IMR-90 (cell line): ENCODE results near the gene SLC1A5. TPM values are rescaled to one million over a fixed set of nuclear protein-coding genes. Genes with fewer than 3 reads are reported as not detected.
A peak's percentile ranks its signal among the peaks of the same experiment; 100 is the strongest.

Experiments
- ATAC-seq: fragments of 200-7000 bp; cut with Tn5 transposase; 2 replicates; pipeline ENCODE4 v1.9.1; 2020; ENCODE audit warnings: low read depth, mild to moderate bottlenecking, moderate library complexity
- BruUV-seq: library from RNA; stranded (reverse); fragments of 400-500 nt; replicated peaks from 2 replicates; lab custom pipeline; 2021; lab: Mats Ljungman, UMichigan
- CTCF ChIA-PET: fragments of 300-600 bp; formaldehyde crosslinking; extraction: SDS; loops from one replicate; lab custom pipeline; 2021; ENCODE audit warnings: antibody characterized with exemption; lab: Yijun Ruan, JAX
- POLR2A ChIA-PET: fragments of 300-600 bp; sonication (Branson Sonifier 250); formaldehyde crosslinking; loops from one replicate; lab custom pipeline; 2022; ENCODE audit warnings: antibody characterized with exemption; ENCODE audit not compliant: unreplicated experiment; lab: Charles Lee
- DNase-seq: peaks from one replicate; pipeline ENCODE4 v3.0.0; 2013
- H2AFZ ChIP-seq: replicated peaks from 2 replicates; pipeline ENCODE3; 2013; ENCODE audit warnings: low read length, mild to moderate bottlenecking; ENCODE audit not compliant: poor library complexity
- H2AK5ac ChIP-seq: 2 replicates; pipeline ENCODE4 v1.6.1; 2013; ENCODE audit warnings: low read depth, low read length, inconsistent platforms
- H2AK9ac ChIP-seq: replicated peaks from 2 replicates; pipeline ENCODE3; 2013; ENCODE audit warnings: mild to moderate bottlenecking, low read depth, low read length, moderate library complexity; ENCODE audit not compliant: poor library complexity
- H2BK120ac ChIP-seq: 2 replicates; pipeline ENCODE4 v1.6.1; 2013; ENCODE audit warnings: low read depth, low read length, inconsistent platforms
- H2BK15ac ChIP-seq: 3 replicates; pipeline ENCODE4 v1.6.1; 2013; ENCODE audit warnings: low read depth, low read length, inconsistent platforms
- H2BK20ac ChIP-seq: 2 replicates; pipeline ENCODE4 v1.6.1; 2013; ENCODE audit warnings: low read depth, mild to moderate bottlenecking, inconsistent platforms, low read length, moderate library complexity
- H2BK5ac ChIP-seq: 2 replicates; pipeline ENCODE4 v1.6.1; 2013; ENCODE audit warnings: mild to moderate bottlenecking, low read depth, low read length, inconsistent platforms; ENCODE audit not compliant: poor library complexity, severe bottlenecking
- H3K14ac ChIP-seq: replicated peaks from 2 replicates; pipeline ENCODE4 v1.6.1; 2013; ENCODE audit warnings: low read depth, low read length, inconsistent platforms
- H3K18ac ChIP-seq: 2 replicates; pipeline ENCODE4 v1.6.1; 2013; ENCODE audit warnings: low read depth, low read length, control low read depth
- H3K23ac ChIP-seq: 2 replicates; pipeline ENCODE4 v1.6.1; 2013; ENCODE audit warnings: low read depth, low read length, inconsistent platforms
- H3K27ac ChIP-seq: 2 replicates; pipeline ENCODE4 v1.5.1; 2013; ENCODE audit warnings: mild to moderate bottlenecking, control low read depth, low read length; ENCODE audit not compliant: insufficient read depth
- H3K27me3 ChIP-seq: 2 replicates; pipeline ENCODE4 v1.6.1; 2013; ENCODE audit warnings: low read length; ENCODE audit not compliant: control insufficient read depth, insufficient read depth
- H3K36me3 ChIP-seq: 2 replicates; pipeline ENCODE4 v1.6.1; 2013; ENCODE audit warnings: low read length, mixed read lengths; ENCODE audit not compliant: control insufficient read depth, insufficient read depth
- H3K4ac ChIP-seq: 2 replicates; pipeline ENCODE4 v1.6.1; 2013; ENCODE audit warnings: low read depth, low read length, inconsistent platforms
- H3K4me1 ChIP-seq: 2 replicates; pipeline ENCODE4 v1.6.1; 2013; ENCODE audit warnings: low read length, mixed read lengths; ENCODE audit not compliant: control insufficient read depth, insufficient read depth
- H3K4me2 ChIP-seq: 2 replicates; pipeline ENCODE4 v1.6.1; 2013; ENCODE audit warnings: low read depth, mild to moderate bottlenecking, control low read depth, low read length, moderate library complexity
- H3K4me3 ChIP-seq: 2 replicates; pipeline ENCODE4 v1.5.1; 2013; ENCODE audit warnings: low read depth, mild to moderate bottlenecking, control low read depth, low read length, moderate library complexity; ENCODE audit not compliant: insufficient read depth
- H3K56ac ChIP-seq: 2 replicates; pipeline ENCODE4 v1.6.1; 2013; ENCODE audit warnings: low read length, inconsistent platforms; ENCODE audit not compliant: insufficient read depth; ENCODE audit errors: extremely low read depth
- H3K79me1 ChIP-seq, 2 experiments: 2 replicates each; pipeline ENCODE4 v1.6.1; 2013; ENCODE audit warnings: low read length in 2 of 2, inconsistent platforms in 1 of 2, low read depth in 1 of 2
- H3K9ac ChIP-seq: 2 replicates; pipeline ENCODE4 v1.6.1; 2013; ENCODE audit warnings: low read depth, low read length, control low read depth
- H3K9me1 ChIP-seq: 2 replicates; pipeline ENCODE4 v1.6.1; 2013; ENCODE audit warnings: low read length, inconsistent platforms; ENCODE audit not compliant: insufficient read depth
- H3K9me3 ChIP-seq: 2 replicates; pipeline ENCODE4 v1.6.1; 2013; ENCODE audit warnings: low read length; ENCODE audit not compliant: control insufficient read depth, insufficient read depth
- H4K20me1 ChIP-seq: 2 replicates; pipeline ENCODE4 v1.6.1; 2013; ENCODE audit warnings: low read length, inconsistent platforms; ENCODE audit not compliant: insufficient read depth
- H4K5ac ChIP-seq: 2 replicates; pipeline ENCODE4 v1.6.1; 2013; ENCODE audit warnings: mild to moderate bottlenecking, low read depth, low read length, control low read depth
- H4K8ac ChIP-seq, 2 experiments: 2 replicates each; pipeline ENCODE4 v1.6.1; 2013; ENCODE audit warnings: low read depth in 2 of 2, low read length in 2 of 2, control low read depth in 1 of 2, inconsistent platforms in 1 of 2
- H4K91ac ChIP-seq: 2 replicates; pipeline ENCODE4 v1.6.1; 2013; ENCODE audit warnings: low read depth, low read length, inconsistent platforms; ENCODE audit not compliant: insufficient read depth
- BHLHE40 ChIP-seq: fragments of 150-350 bp; IDR thresholded peaks from 2 replicates; pipeline ENCODE4 v1.6.1; 2016; ENCODE audit warnings: mild to moderate bottlenecking, low read depth, low read length
- CEBPB ChIP-seq: IDR thresholded peaks from 2 replicates; pipeline ENCODE4 v1.6.1; 2012; ENCODE audit warnings: low read depth, low read length, improper control_type of control experiment
- CHD1 ChIP-seq: IDR thresholded peaks from 2 replicates; pipeline ENCODE4 v1.6.1; 2012; ENCODE audit warnings: low read depth, low read length, improper control_type of control experiment
- ELK1 ChIP-seq: fragments of 150-350 bp; IDR thresholded peaks from 2 replicates; pipeline ENCODE4 v1.6.1; 2016; ENCODE audit warnings: low read depth, mild to moderate bottlenecking, low read length, moderate library complexity, borderline replicate concordance
- FOS ChIP-seq: fragments of 150-350 bp; IDR thresholded peaks from 2 replicates; pipeline ENCODE4 v1.6.1; 2016; ENCODE audit warnings: low read depth, low read length
- MAFK ChIP-seq: IDR thresholded peaks from 2 replicates; pipeline ENCODE4 v1.6.1; 2012; ENCODE audit warnings: low read depth, low read length, improper control_type of control experiment
- MAZ ChIP-seq: IDR thresholded peaks from 2 replicates; pipeline ENCODE4 v1.6.1; 2012; ENCODE audit warnings: low read depth, mild to moderate bottlenecking, low read length, improper control_type of control experiment, moderate library complexity, borderline replicate concordance
- NFE2L2 ChIP-seq: fragments of 150-350 bp; IDR thresholded peaks from 2 replicates; pipeline ENCODE4 v1.6.1; 2016; ENCODE audit warnings: low read depth, mild to moderate bottlenecking, low read length
- POLR2A ChIP-seq: IDR thresholded peaks from 2 replicates; pipeline ENCODE4 v1.6.1; 2012; ENCODE audit warnings: mild to moderate bottlenecking, low read depth, low read length
- RAD21 ChIP-seq: IDR thresholded peaks from 2 replicates; pipeline ENCODE4 v1.6.1; 2012; ENCODE audit warnings: low read length, improper control_type of control experiment
- RCOR1 ChIP-seq: IDR thresholded peaks from 2 replicates; pipeline ENCODE4 v1.6.1; 2012; ENCODE audit warnings: mild to moderate bottlenecking, low read length, improper control_type of control experiment; ENCODE audit not compliant: insufficient replicate concordance
- SMC3 ChIP-seq: fragments of 150-350 bp; IDR thresholded peaks from 2 replicates; pipeline ENCODE4 v1.6.1; 2016; ENCODE audit warnings: low read depth, mild to moderate bottlenecking, antibody characterized with exemption, low read length, moderate library complexity
- WGBS, 2 experiments: methylation state at CpG; one replicate each; pipeline versions ENCODE4 v1.1.5 to v1.1.7; 2013; ENCODE audit warnings: missing lambda C conversion rate in 2 of 2; ENCODE audit not compliant: insufficient read length in 1 of 2; ENCODE audit errors: extremely low coverage in 2 of 2; 5-methylcytosine and 5-hydroxymethylcytosine counted together
- dilution Hi-C: fragments of 300-500 bp; cut with HindIII; formaldehyde crosslinking; loops from one replicate; pipeline ENCODE4 v1.14.3; 2018; ENCODE audit warnings: low sequenced_read_pairs; ENCODE audit not compliant: unreplicated experiment
- in situ Hi-C: fragments of 300-500 bp; cut with MboI; formaldehyde crosslinking; loops from 3 replicates; pipeline ENCODE4 v1.14.3; 2019; ENCODE audit warnings: low sequenced_read_pairs, inconsistent platforms, mixed read lengths
- intact Hi-C: fragments of 100-400 bp; cut with micrococcal nuclease; formaldehyde crosslinking; loops from 2 replicates; pipeline ENCODE4 v1.10.0; 2022
- polyA plus RNA-seq, 3 experiments: library from polyadenylated mRNA; depleted of rRNA; stranded (reverse); fragments of >200 nt; gene quantifications; 2 replicates each; pipeline ENCODE4 v1.2.3, GENCODE V29; 2012; ENCODE audit warnings: low replicate concordance in 1 of 3
- total RNA-seq: library from RNA; depleted of rRNA; stranded (reverse); fragments of >200 nt; gene quantifications from 2 replicates; pipeline ENCODE4 v1.2.3, GENCODE V29; 2012
- TF ChIP-seq, protein P1 (sequence below): conservative IDR thresholded peaks from 2 replicates; pipeline ENCODE4 v1.5.1; 2012; ENCODE audit warnings: mild to moderate bottlenecking, low read depth, low read length, improper control_type of control experiment
- TF ChIP-seq, protein P2 (sequence below): fragments of 150-350 bp; IDR thresholded peaks from 2 replicates; pipeline ENCODE4 v1.6.1; 2017; ENCODE audit warnings: mild to moderate bottlenecking, antibody characterized with exemption, low read length, low read depth

Gene SLC1A5
- total and polyA plus RNA-seq, 2 of the 4 experiments (the other 2 are of a cell fraction), result 142 to 171 TPM

DNA sequence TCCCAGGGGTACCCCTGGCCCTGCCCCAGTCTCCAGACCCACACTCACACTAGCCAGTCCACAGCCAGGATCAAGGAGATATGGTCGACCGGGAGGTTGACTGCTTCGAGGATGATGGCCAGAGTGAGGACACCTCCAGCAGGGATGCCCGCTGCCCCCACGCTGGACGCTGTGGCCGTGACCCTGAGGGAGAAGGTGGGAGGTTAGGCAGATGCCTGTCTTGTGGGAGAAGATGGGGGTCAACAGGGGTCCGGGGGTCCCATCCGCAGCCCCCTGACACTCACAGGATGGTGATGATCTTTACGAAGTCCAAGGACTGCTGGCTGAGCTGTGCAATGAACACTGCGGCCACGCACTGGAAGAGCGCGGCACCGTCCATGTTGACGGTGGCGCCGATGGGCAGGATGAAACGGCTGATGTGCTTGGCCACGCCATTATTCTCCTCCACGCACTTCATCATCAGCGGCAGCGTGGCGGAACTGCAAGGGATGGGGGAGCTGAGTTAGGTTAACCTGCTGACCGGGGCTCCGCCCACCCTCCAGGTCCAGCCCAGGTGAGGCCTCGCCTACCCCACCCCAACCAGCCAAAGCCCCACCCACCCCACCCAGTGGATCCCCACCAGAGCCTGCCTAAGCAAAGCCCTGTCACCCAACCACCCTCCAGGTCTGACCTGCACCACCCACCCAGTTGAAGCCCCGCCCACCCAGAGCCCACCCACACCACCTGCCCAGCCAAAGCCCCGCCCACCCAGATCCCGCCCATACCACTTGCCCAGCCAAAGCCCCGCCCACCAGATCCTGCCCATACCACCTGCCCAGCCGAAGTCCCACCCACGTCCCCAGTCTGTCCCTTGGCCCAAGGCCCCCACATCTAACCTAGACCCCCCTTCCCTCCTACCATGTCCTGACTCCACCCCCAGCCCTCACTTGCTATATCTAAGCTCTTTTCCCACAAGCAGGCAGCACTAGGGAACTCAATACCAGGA is 11.2 kb downstream of the SLC1A5 start:
- Histone ChIP-seq H2AK9ac (peak overlapping the region; percentile 33), H3K23ac (no peak overlapping the region), H3K18ac (no peak overlapping the region), H2BK5ac (no peak overlapping the region), H3K27ac (no peak overlapping the region), H4K20me1 (peaks cover 76% of the 10 kb centered on the region), H3K4me2 (no peak overlapping the region), H2AFZ (no peak overlapping the region), H3K9me1 (peaks cover 3% of the 10 kb centered on the region; the same call in 1 of the 2 replicates), H2AK5ac (no peak overlapping the region), H4K91ac (no peak overlapping the region), H3K56ac (no peak overlapping the region), H3K27me3 (no peaks in the 10 kb centered on the region), H3K9me3 (no peaks in the 10 kb centered on the region), H3K4me1 (no peaks in the 10 kb centered on the region; the same call in 1 of the 2 replicates), H3K4me3 (no peak overlapping the region), H3K36me3 (peaks cover 68% of the 10 kb centered on the region), H4K5ac (no peak overlapping the region), H3K79me1 (peaks cover 38 to 66% of the 10 kb centered on the region in 2 experiments), H3K9ac (no peak overlapping the region), H2BK120ac (no peak overlapping the region), H3K4ac (no peak overlapping the region), H2BK15ac (no peak overlapping the region), H4K8ac (no peak overlapping the region), H2BK20ac (no peak overlapping the region), H3K14ac (no peak overlapping the region)
- DNase-seq, result no peak
- dilution Hi-C loops, result no loop called here
- intact Hi-C loops, result no loop called here
- CTCF ChIA-PET, result interaction anchor here (0.6 kb wide), 1 partner anchor 11 kb away, joined by 3 read pairs; no protein-coding TSS in a partner anchor
- no peak for ATAC-seq
- in situ Hi-C loops, result no loop called here
- 90% methylated on average over 3 of the region's 33 CpGs; no CpG with 5 or more reads in 1 of the 2 experiments for WGBS, 2 experiments
- no TSS peak for BruUV-seq
- POLR2A ChIA-PET, result interaction anchor here (0.5 kb wide), 1 partner anchor 53 kb away, joined by 4 read pairs; no protein-coding TSS in a partner anchor
- TF ChIP-seq ELK1 (no peak), POLR2A (no peak), BHLHE40 (no peak), MAZ (no peak), CHD1 (no peak), SMC3 (no peak), NFE2L2 (no peak), CEBPB (no peak), FOS (no peak), RAD21 (no peak), MAFK (no peak), RCOR1 (no peak)
- TF ChIP-seq, protein P1, sequence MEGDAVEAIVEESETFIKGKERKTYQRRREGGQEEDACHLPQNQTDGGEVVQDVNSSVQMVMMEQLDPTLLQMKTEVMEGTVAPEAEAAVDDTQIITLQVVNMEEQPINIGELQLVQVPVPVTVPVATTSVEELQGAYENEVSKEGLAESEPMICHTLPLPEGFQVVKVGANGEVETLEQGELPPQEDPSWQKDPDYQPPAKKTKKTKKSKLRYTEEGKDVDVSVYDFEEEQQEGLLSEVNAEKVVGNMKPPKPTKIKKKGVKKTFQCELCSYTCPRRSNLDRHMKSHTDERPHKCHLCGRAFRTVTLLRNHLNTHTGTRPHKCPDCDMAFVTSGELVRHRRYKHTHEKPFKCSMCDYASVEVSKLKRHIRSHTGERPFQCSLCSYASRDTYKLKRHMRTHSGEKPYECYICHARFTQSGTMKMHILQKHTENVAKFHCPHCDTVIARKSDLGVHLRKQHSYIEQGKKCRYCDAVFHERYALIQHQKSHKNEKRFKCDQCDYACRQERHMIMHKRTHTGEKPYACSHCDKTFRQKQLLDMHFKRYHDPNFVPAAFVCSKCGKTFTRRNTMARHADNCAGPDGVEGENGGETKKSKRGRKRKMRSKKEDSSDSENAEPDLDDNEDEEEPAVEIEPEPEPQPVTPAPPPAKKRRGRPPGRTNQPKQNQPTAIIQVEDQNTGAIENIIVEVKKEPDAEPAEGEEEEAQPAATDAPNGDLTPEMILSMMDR, result no peak
- TF ChIP-seq, protein P2, sequence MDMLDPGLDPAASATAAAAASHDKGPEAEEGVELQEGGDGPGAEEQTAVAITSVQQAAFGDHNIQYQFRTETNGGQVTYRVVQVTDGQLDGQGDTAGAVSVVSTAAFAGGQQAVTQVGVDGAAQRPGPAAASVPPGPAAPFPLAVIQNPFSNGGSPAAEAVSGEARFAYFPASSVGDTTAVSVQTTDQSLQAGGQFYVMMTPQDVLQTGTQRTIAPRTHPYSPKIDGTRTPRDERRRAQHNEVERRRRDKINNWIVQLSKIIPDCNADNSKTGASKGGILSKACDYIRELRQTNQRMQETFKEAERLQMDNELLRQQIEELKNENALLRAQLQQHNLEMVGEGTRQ, result no peak
